GM12891 (cell line): Measurements from ENCODE around the gene MPZL1.

Source experiments
- DNase-seq: peaks from one replicate; pipeline ENCODE4 v3.0.0; 2011; ENCODE audit warnings: low spot score; ENCODE audit not compliant: insufficient read length
- FAIRE-seq: peaks from 2 replicates; lab custom pipeline; 2011; peaks lifted over from hg19 to GRCh38; lab: Jason Lieb, UNC
- PAX5 ChIP-seq: IDR thresholded peaks from 2 replicates; pipeline ENCODE4 v1.6.1; 2011; ENCODE audit warnings: low read length, moderate library complexity, mild to moderate bottlenecking; ENCODE audit not compliant: insufficient read depth, severe bottlenecking
- POLR2A ChIP-seq: IDR thresholded peaks from 2 replicates; pipeline ENCODE4 v1.6.1; 2011; ENCODE audit warnings: low read depth, low read length, control low read depth
- POLR2AphosphoS5 ChIP-seq: IDR thresholded peaks from 2 replicates; pipeline ENCODE4 v1.6.1; 2011; ENCODE audit warnings: low read depth, low read length, control low read depth
- POU2F2 ChIP-seq: IDR thresholded peaks from 2 replicates; pipeline ENCODE4 v1.6.1; 2011; ENCODE audit warnings: low read depth, mild to moderate bottlenecking, control low read depth, low read length, moderate library complexity
- SPI1 ChIP-seq: IDR thresholded peaks from 2 replicates; pipeline ENCODE4 v1.6.1; 2011; ENCODE audit warnings: low read depth, low read length, control low read depth
- TAF1 ChIP-seq: IDR thresholded peaks from 2 replicates; pipeline ENCODE4 v1.6.1; 2011; ENCODE audit warnings: low read depth, low read length, control low read depth

Gene MPZL1

DNA sequence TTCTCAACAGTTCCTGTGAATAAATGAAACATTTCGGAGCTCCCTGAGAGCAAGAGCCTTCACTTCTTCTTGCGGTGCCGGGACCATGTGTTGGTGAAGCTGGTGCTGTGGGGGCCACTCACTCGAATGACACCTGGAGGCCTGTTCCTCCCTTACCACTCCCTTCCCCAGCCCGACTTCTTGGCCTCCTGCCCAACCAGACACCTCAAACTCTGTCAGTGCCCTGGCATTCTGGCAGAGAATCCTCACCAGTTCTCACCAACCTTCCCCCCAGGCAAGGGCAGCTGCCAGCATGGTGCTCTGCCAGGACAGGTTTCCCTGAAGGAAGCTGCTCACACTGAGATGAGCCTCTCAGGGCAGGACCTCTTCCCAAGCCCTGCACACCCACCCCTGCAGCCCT, 68.3 kb downstream of the MPZL1 start:
- no peak for FAIRE-seq

DNA sequence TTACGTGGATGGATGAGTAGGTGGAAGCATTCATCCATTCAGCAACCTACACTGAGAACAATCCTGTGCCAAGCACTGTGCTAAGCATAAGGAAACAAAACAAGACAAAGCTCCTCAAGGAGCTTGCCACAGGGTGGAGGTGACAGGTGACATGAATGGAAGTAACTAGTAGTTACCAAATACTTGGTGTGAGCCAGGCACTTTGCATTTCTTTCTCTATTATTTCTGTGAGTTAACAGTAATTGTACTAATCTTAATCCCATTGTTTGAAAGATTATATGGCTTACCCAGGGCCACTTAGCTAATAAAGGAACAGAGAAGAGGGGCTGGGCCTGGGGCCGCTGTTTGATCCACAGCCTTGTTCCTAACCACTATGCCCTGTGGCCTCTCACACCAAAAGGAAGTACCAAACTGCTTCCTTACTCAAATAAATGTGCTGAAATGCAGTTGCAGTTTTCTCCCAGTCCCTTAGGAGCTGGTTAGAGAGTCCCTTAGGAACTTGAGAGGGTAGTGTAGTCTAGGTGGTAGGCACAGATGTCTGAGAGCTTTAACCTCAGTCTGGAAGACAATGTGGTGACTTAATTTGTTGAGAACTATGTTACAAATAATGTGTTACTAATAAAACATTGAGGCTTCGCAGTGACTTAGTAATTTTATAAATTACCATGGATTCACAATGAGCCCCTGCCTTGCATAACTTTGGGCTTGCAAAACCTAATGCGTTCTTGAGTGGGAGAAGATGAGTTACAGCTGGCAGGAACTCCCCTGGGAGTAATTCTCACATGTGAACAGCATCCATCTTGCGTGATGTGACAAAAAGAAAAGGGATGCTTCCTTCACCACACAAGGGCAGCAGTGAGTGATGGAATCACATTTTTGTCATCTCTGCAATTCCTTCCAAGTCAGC, 69.8 kb downstream of the MPZL1 start:
- FAIRE-seq (no peak), DNase-seq (no peak)
- TF ChIP-seq TAF1 (no peak), POLR2AphosphoS5 (no peak), POLR2A (no peak), POU2F2 (no peak), SPI1 (no peak), PAX5 (no peak)

More for the DNA sequence above, 68.3 kb downstream of the MPZL1 start:
- no peak for DNase-seq
- TF ChIP-seq POLR2AphosphoS5 (no peak), POLR2A (no peak), TAF1 (no peak), POU2F2 (no peak), PAX5 (no peak), SPI1 (no peak)

DNA sequence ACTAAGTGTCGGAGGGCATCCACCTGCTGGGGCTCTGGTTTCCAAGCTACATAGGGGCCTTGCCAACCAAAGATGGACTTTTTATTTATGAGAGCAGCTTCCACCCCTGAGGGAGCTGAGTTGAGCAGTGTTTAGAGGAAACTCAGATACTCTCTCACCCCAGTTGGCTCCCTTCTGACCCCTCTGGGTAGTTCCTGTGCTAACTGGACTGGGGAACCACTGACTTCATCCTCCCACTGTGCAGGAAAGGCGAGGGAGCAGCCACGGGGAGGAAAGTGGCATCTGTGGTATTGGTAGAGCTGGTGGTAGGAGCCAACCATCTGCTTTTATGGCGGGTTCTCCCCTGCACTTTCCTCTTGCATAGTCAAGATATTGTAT, 70.4 kb downstream of the MPZL1 start:
- FAIRE-seq, result no peak
- no peak for TF ChIP-seq POLR2A
- TF ChIP-seq PAX5, result no peak
- no peak for TF ChIP-seq POLR2AphosphoS5
- TF ChIP-seq POU2F2, result no peak
- no peak for TF ChIP-seq SPI1
- TF ChIP-seq TAF1, result no peak

DNA sequence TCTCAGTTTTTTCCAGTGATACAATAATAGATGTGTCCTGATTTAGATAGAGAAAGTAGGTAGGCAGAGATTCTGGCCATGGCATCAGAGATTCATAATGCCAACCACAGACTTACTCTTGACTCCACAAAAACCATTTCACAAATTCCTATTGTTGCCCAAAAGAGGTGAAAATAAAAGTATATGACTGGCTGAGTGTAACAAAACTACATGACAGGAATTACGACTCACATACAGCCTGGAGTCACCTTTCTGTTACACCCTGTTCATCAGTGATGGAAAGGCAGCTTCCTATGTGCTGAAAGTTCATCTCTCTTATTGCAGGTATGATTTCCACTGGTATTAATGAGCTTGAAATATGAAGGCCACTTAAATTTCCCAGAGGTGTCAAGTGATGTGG, 72.3 kb downstream of the MPZL1 start:
- TF ChIP-seq POU2F2, result no peak
- no peak for TF ChIP-seq PAX5
- no peak for TF ChIP-seq SPI1
- TF ChIP-seq TAF1, result no peak
- no peak for TF ChIP-seq POLR2A
- no peak for TF ChIP-seq POLR2AphosphoS5
- DNase-seq, result no peak
- FAIRE-seq, result no peak

More for the DNA sequence above, 70.4 kb downstream of the MPZL1 start:
- DNase-seq, result no peak

DNA sequence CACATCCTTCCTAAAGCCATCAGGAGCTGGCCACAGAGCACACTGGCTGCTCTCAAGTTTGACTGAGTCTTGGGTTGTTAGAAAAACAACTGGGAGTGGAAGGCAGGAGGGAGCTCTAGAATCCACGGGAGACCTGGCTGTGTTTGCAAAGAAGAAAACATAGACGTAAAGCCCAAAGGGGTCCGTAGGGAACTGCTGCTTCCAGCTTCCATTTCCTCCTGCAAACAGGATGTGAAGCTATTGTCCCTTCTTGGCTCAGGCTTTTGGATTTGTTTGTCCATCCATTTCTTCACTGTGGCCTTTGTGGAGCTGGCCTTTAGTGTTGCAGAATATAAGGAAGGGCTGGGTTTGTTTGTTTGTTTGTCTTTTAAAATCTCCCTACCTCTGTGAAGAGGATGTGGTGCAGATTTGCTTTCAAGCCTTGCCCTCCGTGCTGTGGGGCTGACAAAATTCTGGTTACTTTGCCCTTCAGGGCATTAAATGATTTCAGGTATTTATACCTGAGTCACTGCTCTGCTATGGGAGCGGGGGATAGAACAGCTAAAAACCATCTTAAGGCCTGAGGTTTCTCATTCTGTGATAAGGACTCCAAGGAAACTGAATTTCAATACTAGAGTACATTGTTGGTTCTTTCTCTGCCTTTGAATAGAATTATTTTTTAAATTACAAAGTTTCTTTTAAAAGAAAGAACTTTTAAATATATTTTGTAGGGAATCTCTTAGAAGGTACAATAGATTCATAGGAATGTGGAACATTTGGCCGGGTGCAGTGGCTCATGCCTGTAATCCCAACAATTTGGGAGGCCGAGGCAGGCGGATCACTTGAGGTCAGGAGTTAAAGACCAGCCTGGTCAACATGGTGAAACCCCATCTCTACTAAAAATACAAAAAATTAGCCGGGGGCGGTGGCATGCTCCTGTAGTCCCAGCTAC, 74.3 kb downstream of the MPZL1 start:
- TF ChIP-seq PAX5, result no peak
- no peak for TF ChIP-seq POLR2AphosphoS5
- no peak for TF ChIP-seq POLR2A
- DNase-seq (no peak), FAIRE-seq (no peak)

DNA sequence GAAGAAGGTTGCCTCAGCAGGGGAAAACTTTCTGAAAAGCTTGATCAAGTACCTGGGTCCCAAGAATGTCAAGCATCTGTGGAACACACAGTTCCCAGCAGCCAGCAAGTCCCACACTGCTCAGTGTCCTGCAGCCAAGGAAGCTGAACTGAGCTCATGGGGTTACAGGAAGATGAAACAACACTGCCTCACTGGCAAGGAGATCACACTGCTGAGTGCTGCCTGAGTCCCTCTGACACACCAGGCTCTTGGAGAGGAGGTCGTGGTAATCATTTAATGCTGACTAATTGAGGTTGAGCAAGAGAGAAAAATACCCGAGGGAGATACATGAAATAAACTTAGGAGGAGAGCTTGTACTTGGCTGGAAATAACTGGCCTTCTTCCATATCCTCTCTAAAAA, 75.2 kb downstream of the MPZL1 start:
- FAIRE-seq (peak; percentile 33), DNase-seq (no peak)
- TF ChIP-seq POU2F2, result no peak
- TF ChIP-seq PAX5, result no peak
- no peak for TF ChIP-seq POLR2A
- no peak for TF ChIP-seq TAF1
- no peak for TF ChIP-seq POLR2AphosphoS5
- TF ChIP-seq SPI1, result no peak

DNA sequence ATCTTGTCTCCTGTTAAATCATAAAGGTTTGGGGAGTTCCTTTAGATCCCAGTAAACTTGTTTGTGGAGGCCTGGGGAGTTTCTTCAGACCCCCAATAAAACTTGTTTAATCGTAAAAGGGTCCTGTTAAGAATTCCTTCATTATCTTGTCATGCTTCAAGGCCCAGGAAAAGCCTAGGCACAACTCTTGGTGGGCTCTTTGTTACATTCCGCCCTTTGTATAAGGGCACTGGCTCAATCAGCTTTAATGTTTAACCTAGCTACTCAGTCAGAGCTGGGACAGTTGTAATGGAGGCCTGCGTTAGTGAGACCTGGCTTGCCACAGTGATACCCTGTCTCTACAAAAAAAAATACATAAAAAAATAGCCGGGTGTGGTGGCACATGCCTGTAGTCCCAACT, 77.2 kb downstream of the MPZL1 start:
- DNase-seq (no peak), FAIRE-seq (no peak)
- TF ChIP-seq POU2F2 (no peak), POLR2AphosphoS5 (no peak), SPI1 (no peak), PAX5 (no peak), POLR2A (no peak), TAF1 (no peak)

DNA sequence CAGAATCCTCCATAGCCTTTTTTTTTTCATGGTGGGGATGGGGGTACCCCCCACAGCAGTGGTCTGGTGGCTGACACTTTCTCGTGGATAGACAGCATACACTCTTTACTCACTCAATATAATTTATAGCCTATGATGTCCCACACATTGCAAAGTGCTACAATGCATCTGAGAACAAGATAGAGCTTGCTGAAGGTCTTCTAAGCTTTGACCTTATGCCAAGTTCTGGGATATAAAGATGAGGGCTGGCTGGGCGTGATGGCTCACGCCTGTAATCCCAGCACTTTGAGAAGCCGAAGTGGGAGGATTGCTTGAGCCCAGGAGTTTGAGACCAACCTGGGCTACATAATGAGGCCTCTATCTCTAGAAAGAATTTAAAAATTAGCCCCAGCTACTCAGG, 78.0 kb downstream of the MPZL1 start:
- no peak for DNase-seq
- no peak for FAIRE-seq
- TF ChIP-seq POLR2AphosphoS5 (no peak), TAF1 (no peak), SPI1 (no peak), PAX5 (no peak), POLR2A (no peak), POU2F2 (no peak)

DNA sequence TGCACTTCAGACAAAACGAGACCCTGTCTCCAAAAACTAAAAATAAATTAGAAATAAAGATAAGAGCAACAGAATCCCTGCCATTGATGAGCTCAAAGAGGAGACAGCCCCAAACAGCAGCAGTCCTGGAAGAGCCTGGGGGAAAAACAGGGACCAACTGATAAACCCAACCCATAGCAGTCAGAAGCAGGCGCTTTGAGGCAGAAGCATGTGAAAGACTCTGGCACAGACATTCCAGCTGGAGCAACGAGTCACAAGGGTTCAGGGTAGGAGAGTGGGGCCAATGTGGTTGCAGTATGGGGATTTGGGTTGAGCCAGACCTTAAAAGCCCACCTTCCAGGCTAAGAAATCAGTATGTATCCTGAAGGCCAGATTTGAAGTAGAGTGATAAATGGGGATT, 78.5 kb downstream of the MPZL1 start:
- TF ChIP-seq POU2F2, result no peak
- FAIRE-seq (no peak), DNase-seq (no peak)

DNA sequence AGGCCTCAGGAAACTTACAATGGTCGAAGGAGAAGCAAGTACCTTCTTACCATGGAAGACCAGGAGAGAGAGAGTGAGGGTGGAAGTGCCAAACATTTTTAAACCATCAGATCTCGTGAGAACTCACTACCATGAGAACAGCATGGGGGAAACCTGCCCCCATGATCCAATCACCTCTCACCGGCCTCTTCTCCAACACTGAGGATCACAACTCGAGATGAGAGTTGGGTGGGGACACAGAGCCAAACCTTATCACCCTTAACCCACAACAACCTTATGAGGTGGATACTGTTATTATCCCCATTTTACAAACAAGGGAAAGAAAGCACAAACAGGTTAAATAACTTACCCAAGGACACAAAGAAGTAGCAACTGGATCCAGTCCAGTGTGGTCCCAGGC, 80.5 kb downstream of the MPZL1 start:
- TF ChIP-seq POLR2AphosphoS5 (no peak), POU2F2 (no peak), SPI1 (no peak), TAF1 (no peak), POLR2A (no peak), PAX5 (no peak)
- FAIRE-seq (no peak), DNase-seq (no peak)
